H1 (cell line): ENCODE data around the gene RAMACL. TPM values are rescaled to one million over a fixed set of nuclear protein-coding genes. Genes with fewer than 3 reads are reported as not detected.

Experiments
- BACH1 ChIP-seq: IDR thresholded peaks from 2 replicates; pipeline ENCODE4 v1.6.1; 2012; ENCODE audit warnings: low read length, improper control_type of control experiment
- CBX8 ChIP-seq: fragments of 300-800, 300-1000 bp; sonication (generic); IDR thresholded peaks from 2 replicates; pipeline ENCODE4 v1.7.1; 2016; ENCODE audit warnings: low read depth, low read length, borderline replicate concordance
- CEBPB ChIP-seq: IDR thresholded peaks from 2 replicates; pipeline ENCODE4 v1.6.1; 2012; ENCODE audit warnings: low read depth, low read length
- E2F6 ChIP-seq: IDR thresholded peaks from 2 replicates; pipeline ENCODE4 v1.6.1; 2012; ENCODE audit warnings: inconsistent platforms
- JUND ChIP-seq: IDR thresholded peaks from 2 replicates; pipeline ENCODE4 v1.6.1; 2011; ENCODE audit warnings: mild to moderate bottlenecking, improper control_type of control experiment, low read length
- RAD21 ChIP-seq, 2 experiments: IDR thresholded peaks in 1 of 2; conservative IDR thresholded peaks in 1 of 2; 2 replicates each; pipeline ENCODE4 v1.6.1; 2011; ENCODE audit warnings: low read depth in 2 of 2, low read length in 2 of 2, improper control_type of control experiment in 1 of 2, inconsistent platforms in 1 of 2, mild to moderate bottlenecking in 1 of 2, moderate library complexity in 1 of 2
- SP4 ChIP-seq: IDR thresholded peaks from 2 replicates; pipeline ENCODE4 v1.6.1; 2012; ENCODE audit warnings: low read length, inconsistent platforms
- YY1 ChIP-seq: IDR thresholded peaks from 2 replicates; pipeline ENCODE4 v1.6.1; 2011; ENCODE audit warnings: low read depth, mild to moderate bottlenecking, low read length
- polyA plus RNA-seq, 7 experiments: library from polyadenylated mRNA; depleted of rRNA in 3 of 7; stranded (reverse) in 5 of 7; unstranded in 2 of 7; fragments of >200 nt in 5 of 7; fragments of 200-250 nt in 2 of 7; gene quantifications; 1 replicate in 5 of 7; 2 replicates in 1 of 7; 4 replicates in 1 of 7; pipeline versions ENCODE4 v1.2.1 to v1.2.3, GENCODE V29; 2011 to 2013; ENCODE audit warnings: missing spikeins in 2 of 7, mixed read lengths in 2 of 7
- total RNA-seq: library from RNA; stranded (reverse); fragmentation: NEBNext Ultra II Directional; extraction: Animal tissue kit (Norgen Biotek cat#: 25700); gene quantifications from 2 replicates; pipeline ENCODE4 v1.2.1, GENCODE V29; 2021

The RAMACL gene
- total and polyA plus RNA-seq, 2 of the 8 experiments (the other 6 are each of a cell fraction or from before 2014, with no cell fraction given) = 0.23 to 0.97 TPM

- TF ChIP-seq YY1 (no peak), CEBPB (peak; percentile 71), RAD21 (IDR thresholded peaks at IDR 0.05 in 1 of 2, conservative IDR thresholded peaks at IDR 0.05 in 1 of 2; ENCODE audit: low read depth in 2 of 2, low read length in 2 of 2) (no peak), E2F6 (peak; percentile 87), JUND (no peak), SP4 (no peak), BACH1 (no peak), CBX8 (no peak)
These were observed 18.4 kb upstream of the RAMACL start (continued) for GRCh38 chr6:166604911-166605310.
